ENCODE data around the gene RUNX1. TPM values are rescaled to one million over a fixed set of nuclear protein-coding genes. Genes with fewer than 3 reads are reported as not detected.

The RUNX1 gene
- total RNA-seq, 2 experiments from 2014 or later, result 52.0 to 54.0 TPM

- peak overlapping the region; percentile 98 for H3K27ac Mint-ChIP-seq
- ChIA-PET POLR2A (interaction anchor here (0.6 to 1.7 kb wide), 4 partner anchors 20 to 365 kb away, joined by 3 to 8 read pairs (median 3); no protein-coding TSS in a partner anchor), CTCF (interaction anchor here (0.5 to 3.2 kb wide), 7 partner anchors 9 to 1479 kb away, joined by 3 to 27 read pairs (median 4); no protein-coding TSS in a partner anchor)
- H3K4me3 Mint-ChIP-seq, result peak overlapping the region; percentile 89
- peaks cover 61% of the 10 kb centered on the region for H3K4me1 Mint-ChIP-seq
- no peaks in the 10 kb centered on the region for H3K9me3 Mint-ChIP-seq
- H3K27me3 Mint-ChIP-seq, result no peaks in the 10 kb centered on the region
- peaks cover 34% of the 10 kb centered on the region for H3K36me3 Mint-ChIP-seq (ENCODE audit: low read depth)
- no peak for DNase-seq
Observed at GRCh38 chr21:34887105-34887442, 162.0 kb downstream of the RUNX1 start.

- H3K36me3 Mint-ChIP-seq (ENCODE audit: low read depth), result peaks cover 34% of the 10 kb centered on the region
- CTCF ChIA-PET, result interaction anchor here (0.5 to 1.4 kb wide), 5 partner anchors 21 to 1480 kb away, joined by 3 read pairs; no protein-coding TSS in a partner anchor
- POLR2A ChIA-PET, result interaction anchor here (0.6 to 1.4 kb wide), 4 partner anchors 19 to 642 kb away, joined by 3 read pairs; no protein-coding TSS in a partner anchor
- no peaks in the 10 kb centered on the region for H3K27me3 Mint-ChIP-seq
- peak overlapping the region; percentile 89 for H3K4me3 Mint-ChIP-seq
- peaks cover 60% of the 10 kb centered on the region for H3K4me1 Mint-ChIP-seq
- H3K27ac Mint-ChIP-seq, result peak overlapping the region; percentile 98
- H3K9me3 Mint-ChIP-seq, result no peaks in the 10 kb centered on the region
- peak; percentile 21 for DNase-seq
Observed at GRCh38 chr21:34886240-34887104, 162.6 kb downstream of the RUNX1 start.

GRCh38 chr21:34885626-34886239, 163.4 kb downstream of the RUNX1 start:
- Mint-ChIP-seq H3K27ac (peak overlapping the region; percentile 84), H3K4me1 (peaks cover 60% of the 10 kb centered on the region), H3K27me3 (no peaks in the 10 kb centered on the region), H3K36me3 (ENCODE audit: low read depth) (peaks cover 37% of the 10 kb centered on the region), H3K4me3 (peak overlapping the region; percentile 89), H3K9me3 (no peaks in the 10 kb centered on the region)
- CTCF ChIA-PET, result interaction anchor here (0.9 to 1.4 kb wide), 3 partner anchors 20 to 514 kb away, joined by 3 read pairs; no protein-coding TSS in a partner anchor
- DNase-seq, result no peak
- POLR2A ChIA-PET, result interaction anchor here (1.1 to 1.4 kb wide), 2 partner anchors 19 to 78 kb away, joined by 3 read pairs; no protein-coding TSS in a partner anchor

- no peak for DNase-seq
- POLR2A ChIA-PET, result no interaction called here
- no peaks in the 10 kb centered on the region for H3K9me3 Mint-ChIP-seq
- CTCF ChIA-PET, result interaction anchor here (1.1 kb wide), 1 partner anchor 30 kb away, joined by 3 read pairs; no protein-coding TSS in a partner anchor
- H3K36me3 Mint-ChIP-seq (ENCODE audit: low read depth), result peaks cover 42% of the 10 kb centered on the region
- H3K27ac Mint-ChIP-seq, result peak overlapping the region; percentile 37
- H3K4me3 Mint-ChIP-seq, result peak overlapping the region; percentile 89
- peaks cover 61% of the 10 kb centered on the region for H3K4me1 Mint-ChIP-seq
- no peaks in the 10 kb centered on the region for H3K27me3 Mint-ChIP-seq
Observed at GRCh38 chr21:34885125-34885524, 164.0 kb downstream of the RUNX1 start.

GRCh38 chr21:34884346-34884929, 164.7 kb downstream of the RUNX1 start:
- CTCF ChIA-PET, result interaction anchor here (0.5 kb wide), 1 partner anchor 194 kb away, joined by 3 read pairs; no protein-coding TSS in a partner anchor
- POLR2A ChIA-PET, result interaction anchor here (0.7 kb wide), 1 partner anchor 141 kb away, joined by 3 read pairs; no protein-coding TSS in a partner anchor
- DNase-seq, result no peak
- Mint-ChIP-seq H3K4me3 (peak overlapping the region; percentile 57), H3K9me3 (no peaks in the 10 kb centered on the region), H3K27ac (peak overlapping the region; percentile 52), H3K27me3 (no peaks in the 10 kb centered on the region), H3K36me3 (ENCODE audit: low read depth) (peaks cover 48% of the 10 kb centered on the region), H3K4me1 (peaks cover 67% of the 10 kb centered on the region)

GRCh38 chr21:34883491-34884271, 165.4 kb downstream of the RUNX1 start:
- H3K27me3 Mint-ChIP-seq, result no peaks in the 10 kb centered on the region
- H3K4me3 Mint-ChIP-seq, result peak overlapping the region; percentile 57
- no peak for DNase-seq
- no peaks in the 10 kb centered on the region for H3K9me3 Mint-ChIP-seq
- peaks cover 67% of the 10 kb centered on the region for H3K4me1 Mint-ChIP-seq
- H3K36me3 Mint-ChIP-seq (ENCODE audit: low read depth), result peaks cover 51% of the 10 kb centered on the region
- CTCF ChIA-PET, result interaction anchor here (0.6 kb wide), 1 partner anchor 1196 kb away, joined by 3 read pairs; no protein-coding TSS in a partner anchor
- POLR2A ChIA-PET, result no interaction called here
- peak overlapping the region; percentile 38 for H3K27ac Mint-ChIP-seq

GRCh38 chr21:34882719-34883131, 166.4 kb downstream of the RUNX1 start:
- DNase-seq, result no peak
- POLR2A ChIA-PET, result no interaction called here
- peaks cover 64% of the 10 kb centered on the region for H3K4me1 Mint-ChIP-seq
- H3K36me3 Mint-ChIP-seq (ENCODE audit: low read depth), result peaks cover 57% of the 10 kb centered on the region
- CTCF ChIA-PET, result interaction anchor here (0.6 kb wide), 1 partner anchor 10 kb away, joined by 3 read pairs; no protein-coding TSS in a partner anchor
- H3K27ac Mint-ChIP-seq, result peak overlapping the region; percentile 38
- H3K4me3 Mint-ChIP-seq, result peak overlapping the region; percentile 15
- no peaks in the 10 kb centered on the region for H3K9me3 Mint-ChIP-seq
- no peaks in the 10 kb centered on the region for H3K27me3 Mint-ChIP-seq

- Mint-ChIP-seq H3K4me1 (peaks cover 58% of the 10 kb centered on the region), H3K4me3 (no peak overlapping the region), H3K9me3 (no peaks in the 10 kb centered on the region), H3K27ac (no peak overlapping the region), H3K27me3 (no peaks in the 10 kb centered on the region), H3K36me3 (ENCODE audit: low read depth) (peaks cover 63% of the 10 kb centered on the region)
- DNase-seq, result no peak
- CTCF ChIA-PET, result no interaction called here
- POLR2A ChIA-PET, result interaction anchor here (0.6 kb wide), 1 partner anchor 96 kb away, joined by 3 read pairs; no protein-coding TSS in a partner anchor
Observed at GRCh38 chr21:34881839-34882371, 167.2 kb downstream of the RUNX1 start.

- H3K4me1 Mint-ChIP-seq, result peaks cover 58% of the 10 kb centered on the region
- POLR2A ChIA-PET, result interaction anchor here (0.6 kb wide), 1 partner anchor 95 kb away, joined by 3 read pairs; no protein-coding TSS in a partner anchor
- DNase-seq, result no peak
- H3K36me3 Mint-ChIP-seq (ENCODE audit: low read depth), result peaks cover 64% of the 10 kb centered on the region
- CTCF ChIA-PET, result no interaction called here
- no peak overlapping the region for H3K27ac Mint-ChIP-seq
- H3K27me3 Mint-ChIP-seq, result no peaks in the 10 kb centered on the region
- H3K9me3 Mint-ChIP-seq, result no peaks in the 10 kb centered on the region
- H3K4me3 Mint-ChIP-seq, result no peak overlapping the region
Observed at GRCh38 chr21:34881421-34881820, 167.7 kb downstream of the RUNX1 start.

- H3K27me3 Mint-ChIP-seq, result no peaks in the 10 kb centered on the region
Observed at GRCh38 chr21:34880401-34880800, 168.7 kb downstream of the RUNX1 start.

GRCh38 chr21:34878940-34879339, 170.2 kb downstream of the RUNX1 start:
- CTCF ChIA-PET, result interaction anchor here (0.5 to 3.3 kb wide), 4 partner anchors 8 to 567 kb away, joined by 3 to 16 read pairs (median 4); no protein-coding TSS in a partner anchor
- peaks cover 73% of the 10 kb centered on the region for H3K36me3 Mint-ChIP-seq (ENCODE audit: low read depth)
- H3K27me3 Mint-ChIP-seq, result no peaks in the 10 kb centered on the region
- DNase-seq, result no peak
- peaks cover 54% of the 10 kb centered on the region for H3K4me1 Mint-ChIP-seq
- no peak overlapping the region for H3K27ac Mint-ChIP-seq
- POLR2A ChIA-PET, result no interaction called here
- no peak overlapping the region for H3K4me3 Mint-ChIP-seq
- no peaks in the 10 kb centered on the region for H3K9me3 Mint-ChIP-seq

More at GRCh38 chr21:34880401-34880800, 168.7 kb downstream of the RUNX1 start:
- no peak overlapping the region for H3K27ac Mint-ChIP-seq
- no peaks in the 10 kb centered on the region for H3K9me3 Mint-ChIP-seq
- DNase-seq, result no peak
- H3K36me3 Mint-ChIP-seq (ENCODE audit: low read depth), result peaks cover 67% of the 10 kb centered on the region
- H3K4me3 Mint-ChIP-seq, result no peak overlapping the region
- H3K4me1 Mint-ChIP-seq, result peaks cover 54% of the 10 kb centered on the region
- CTCF ChIA-PET, result interaction anchor here (0.8 to 1.6 kb wide), 3 partner anchors 10 to 1149 kb away, joined by 3 to 5 read pairs (median 3); no protein-coding TSS in a partner anchor
- POLR2A ChIA-PET, result no interaction called here

All from activated CD4-positive, alpha-beta T cell treated with anti-CD3 and anti-CD28 coated beads, Interleukin-2, amount 10 ng/mL, durations not matched to agents 7 days and 5 days (primary cell).